ENCODE results near the gene SMARCD1. TPM values are rescaled to one million over a fixed set of nuclear protein-coding genes. Genes with fewer than 3 reads are reported as not detected.
A peak's percentile ranks its signal among the peaks of the same experiment; 100 is the strongest.

The SMARCD1 gene
- total and polyA plus RNA-seq, 3 experiments from 2014 or later: 16.1 to 78.2 (median 72.3) TPM

DNA sequence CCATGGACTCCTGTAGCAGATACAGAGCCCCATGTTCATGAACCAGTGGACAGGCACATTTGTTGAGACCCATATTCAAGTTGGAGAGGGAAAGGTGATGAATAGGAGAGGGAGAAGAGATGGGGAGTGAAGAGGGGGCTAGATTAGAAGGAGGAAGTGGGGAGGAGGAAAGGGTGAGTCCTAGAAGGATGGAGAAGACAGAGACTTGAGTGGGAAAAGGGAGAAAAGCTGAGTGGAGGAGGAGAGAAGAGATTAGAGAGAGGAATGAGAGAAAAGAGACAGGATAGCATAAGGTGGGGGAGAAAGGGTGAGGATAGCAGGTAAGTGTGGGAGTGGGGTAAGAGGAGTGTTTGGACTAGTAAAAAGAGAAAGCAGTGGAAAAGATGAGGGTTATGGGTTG, 32.6 kb upstream of the SMARCD1 start:
- peaks cover 2 to 7% (median 2%) of the 10 kb centered on the region in 3 donors for H3K36me3 Mint-ChIP-seq
- peaks cover 15% of the 10 kb centered on the region for H3K4me1 ChIP-seq (ENCODE audit: insufficient read depth, low read length)
- H3K27me3 Mint-ChIP-seq: peaks cover 52 to 53% of the 10 kb centered on the region in 2 donors
- H3K27me3 ChIP-seq (ENCODE audit: insufficient read depth, low read length, poor library complexity, severe bottlenecking): peaks cover 27% of the 10 kb centered on the region
- H3K27ac ChIP-seq (ENCODE audit: low read depth, low read length): no peak overlapping the region
- no peaks in the 10 kb centered on the region for H3K9me3 Mint-ChIP-seq
- H3K4me3 Mint-ChIP-seq: no peak overlapping the region
- no peaks in the 10 kb centered on the region for H3K9me3 ChIP-seq (ENCODE audit: low read length)
- H3K4me1 Mint-ChIP-seq: peaks cover 16 to 18% (median 18%) of the 10 kb centered on the region in 3 donors
- ChIA-PET POLR2A (no interaction called here), CTCF (interaction anchor here (0.7 to 1.6 kb wide), 3 partner anchors 11 to 18 kb away, joined by 3 to 4 read pairs (median 3); no protein-coding TSS in a partner anchor)
- H3K4me3 ChIP-seq (ENCODE audit: low read length): no peak overlapping the region
- no peak overlapping the region for H3K27ac Mint-ChIP-seq
- no peak for DNase-seq
- no peaks in the 10 kb centered on the region for H3K36me3 ChIP-seq (ENCODE audit: insufficient read depth, low read length)

DNA sequence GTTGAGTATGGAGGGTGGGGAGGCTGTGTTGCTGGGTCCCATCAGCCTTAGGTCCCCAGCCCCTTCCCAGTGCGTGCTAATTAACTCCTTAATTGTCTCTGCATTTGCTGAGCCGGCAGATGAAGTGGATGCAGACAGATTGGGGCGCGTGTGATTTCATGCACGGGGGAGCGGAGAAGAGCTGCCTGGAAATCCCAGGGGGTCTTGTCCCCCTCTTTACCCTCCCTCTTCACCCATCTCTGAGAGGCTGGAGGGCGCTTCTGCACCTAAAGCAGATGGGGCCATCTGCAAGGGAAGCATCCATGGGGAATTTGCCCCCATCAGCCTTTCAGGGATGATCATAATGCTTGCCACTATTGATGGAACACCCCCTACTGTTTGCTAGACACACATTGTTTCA, 32.2 kb upstream of the SMARCD1 start:
- H3K27ac ChIP-seq (ENCODE audit: low read depth, low read length): no peak overlapping the region
- Mint-ChIP-seq H3K27me3 (peaks cover 52% of the 10 kb centered on the region in 2 donors), H3K9me3 (no peaks in the 10 kb centered on the region), H3K36me3 (peaks cover 2 to 7% (median 2%) of the 10 kb centered on the region in 3 donors), H3K4me3 (no peak overlapping the region), H3K4me1 (peaks cover 16 to 18% (median 18%) of the 10 kb centered on the region in 3 donors), H3K27ac (peak overlapping the region in 1 of 8 donors; percentile 29)
- H3K27me3 ChIP-seq (ENCODE audit: insufficient read depth, low read length, poor library complexity, severe bottlenecking): peaks cover 27% of the 10 kb centered on the region
- POLR2A ChIA-PET: no interaction called here
- H3K4me1 ChIP-seq (ENCODE audit: insufficient read depth, low read length): peaks cover 15% of the 10 kb centered on the region
- H3K4me3 ChIP-seq (ENCODE audit: low read length): no peak overlapping the region
- CTCF ChIA-PET: interaction anchor here (0.7 to 1.6 kb wide), 3 partner anchors 10 to 18 kb away, joined by 3 to 4 read pairs (median 3); no protein-coding TSS in a partner anchor
- no peaks in the 10 kb centered on the region for H3K36me3 ChIP-seq (ENCODE audit: insufficient read depth, low read length)
- DNase-seq: no peak
- no peaks in the 10 kb centered on the region for H3K9me3 ChIP-seq (ENCODE audit: low read length)

DNA sequence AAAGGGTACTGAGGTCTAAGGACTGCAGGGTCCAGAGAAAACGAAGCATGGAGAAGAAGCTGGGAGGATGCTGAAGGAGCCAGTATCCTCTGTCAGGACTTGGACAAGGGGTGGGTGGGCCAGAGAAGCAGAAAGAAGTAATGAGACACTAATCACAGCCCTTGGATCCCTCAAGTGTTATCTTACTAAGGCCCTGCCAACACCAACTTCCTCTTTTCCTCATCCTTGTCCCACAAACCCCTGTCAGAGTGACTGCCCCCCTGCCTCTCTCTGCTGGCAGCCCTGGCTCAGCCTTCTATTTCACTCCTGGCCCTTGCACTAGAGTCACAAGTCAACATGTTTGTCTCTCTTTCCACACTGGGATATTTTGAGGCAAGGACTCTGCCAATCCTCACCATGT, 31.6 kb upstream of the SMARCD1 start:
- Histone ChIP-seq H3K4me1 (ENCODE audit: insufficient read depth, low read length) (peaks cover 15% of the 10 kb centered on the region), H3K4me3 (ENCODE audit: low read length) (no peak overlapping the region), H3K27ac (ENCODE audit: low read depth, low read length) (no peak overlapping the region), H3K9me3 (ENCODE audit: low read length) (no peaks in the 10 kb centered on the region), H3K27me3 (ENCODE audit: insufficient read depth, low read length, poor library complexity, severe bottlenecking) (peaks cover 27% of the 10 kb centered on the region), H3K36me3 (ENCODE audit: insufficient read depth, low read length) (no peaks in the 10 kb centered on the region)
- CTCF ChIA-PET: interaction anchor here (0.7 to 3.6 kb wide), 4 partner anchors 10 to 86 kb away, joined by 3 to 41 read pairs (median 4); no protein-coding TSS in a partner anchor
- POLR2A ChIA-PET: no interaction called here
- no peak for DNase-seq
- Mint-ChIP-seq H3K9me3 (no peaks in the 10 kb centered on the region), H3K27ac (no peak overlapping the region), H3K4me1 (peaks cover 16 to 23% (median 18%) of the 10 kb centered on the region in 3 donors), H3K36me3 (peaks cover 2 to 7% (median 2%) of the 10 kb centered on the region in 3 donors), H3K27me3 (peaks cover 55 to 56% of the 10 kb centered on the region in 2 donors), H3K4me3 (peak overlapping the region in 1 of 7 donors; percentile 44)

DNA sequence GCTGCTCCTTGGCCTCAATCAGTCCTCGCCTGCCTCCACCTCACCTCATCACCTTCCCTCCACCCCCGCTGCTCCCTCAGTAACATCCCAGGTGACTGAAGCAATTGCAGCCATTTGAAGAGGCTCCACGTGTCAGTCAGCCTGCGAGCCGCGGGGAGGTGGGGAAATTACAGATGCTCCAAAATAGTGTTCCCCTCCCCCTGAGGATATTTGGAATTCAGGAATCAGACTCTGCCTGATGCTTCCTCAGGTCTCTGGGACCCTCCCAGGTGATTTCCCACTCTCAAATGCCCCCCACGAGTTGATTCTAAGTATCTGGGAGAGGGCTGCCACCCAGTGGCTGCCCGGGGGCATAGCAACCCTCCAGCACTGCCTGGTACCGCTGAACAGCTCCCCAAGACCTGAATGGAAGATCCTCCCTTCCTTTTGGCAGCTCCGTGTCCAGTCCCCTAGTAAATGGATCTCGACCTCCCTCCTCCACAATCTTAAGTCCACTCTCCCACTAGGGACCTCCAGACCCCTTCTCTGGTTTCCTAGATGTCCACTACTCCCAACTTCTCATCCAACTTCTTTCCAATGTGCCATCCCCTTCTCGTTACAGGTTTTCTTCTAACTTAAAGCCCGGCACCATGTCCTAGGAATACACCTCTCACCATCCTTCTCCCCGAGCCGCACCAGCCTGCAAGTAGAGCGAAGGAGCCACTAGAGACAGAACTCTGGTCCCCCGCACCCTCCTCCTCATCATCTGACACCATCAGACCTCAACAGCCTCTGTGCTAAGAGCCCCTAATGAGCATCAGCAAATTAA, 29.1 kb upstream of the SMARCD1 start:
- peaks cover 27 to 48% (median 32%) of the 10 kb centered on the region in 3 donors for H3K4me1 Mint-ChIP-seq
- peak; percentile 34 to 68 (median 38) for DNase-seq
- no peaks in the 10 kb centered on the region for H3K9me3 Mint-ChIP-seq
- H3K27me3 Mint-ChIP-seq: peaks cover 51 to 55% of the 10 kb centered on the region in 2 donors
- POLR2A ChIA-PET: interaction anchor here (1.3 kb wide), 1 partner anchor 13 kb away, joined by 3 read pairs; no protein-coding TSS in a partner anchor
- peak overlapping the region; percentile 44 for H3K4me3 ChIP-seq (ENCODE audit: low read length)
- peaks cover 0 to 2% (median 2%) of the 10 kb centered on the region in 3 donors for H3K36me3 Mint-ChIP-seq
- peaks cover 33% of the 10 kb centered on the region for H3K4me1 ChIP-seq (ENCODE audit: insufficient read depth, low read length)
- no peaks in the 10 kb centered on the region for H3K9me3 ChIP-seq (ENCODE audit: low read length)
- H3K27ac ChIP-seq (ENCODE audit: low read depth, low read length): no peak overlapping the region
- CTCF ChIA-PET: interaction anchor here (0.6 to 3.6 kb wide), 19 partner anchors 9 to 869 kb away, joined by 3 to 41 read pairs (median 4); partner anchors contain the start of gene RACGAP1
- peak overlapping the region; percentile 55 to 91 (median 74) for H3K4me3 Mint-ChIP-seq
- H3K27me3 ChIP-seq (ENCODE audit: insufficient read depth, low read length, poor library complexity, severe bottlenecking): peaks cover 19% of the 10 kb centered on the region
- no peaks in the 10 kb centered on the region for H3K36me3 ChIP-seq (ENCODE audit: insufficient read depth, low read length)
- H3K27ac Mint-ChIP-seq: peak overlapping the region in 1 of 8 donors; percentile 90

DNA sequence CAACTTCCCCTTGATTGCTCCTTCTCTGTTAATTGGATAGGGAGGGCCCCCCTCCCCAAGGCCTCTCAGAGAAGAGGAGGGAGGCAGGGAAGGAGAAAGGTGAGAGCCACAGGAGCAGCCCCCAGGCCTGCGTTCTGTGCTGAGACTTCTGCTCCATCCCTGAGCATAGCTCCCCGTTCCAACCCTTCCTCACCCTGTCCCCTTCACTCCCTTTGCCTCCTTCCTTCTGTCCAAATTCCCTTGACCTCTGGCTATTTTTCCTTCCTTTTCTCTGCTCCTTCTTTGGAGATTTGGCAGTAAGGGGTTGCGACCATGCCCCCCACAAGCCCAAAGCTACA, 28.5 kb upstream of the SMARCD1 start:
- ChIA-PET POLR2A (interaction anchor here (1.3 kb wide), 1 partner anchor 13 kb away, joined by 3 read pairs; no protein-coding TSS in a partner anchor), CTCF (interaction anchor here (0.6 to 3.6 kb wide), 16 partner anchors 9 to 188 kb away, joined by 3 to 41 read pairs (median 4); partner anchors contain the start of gene RACGAP1)
- DNase-seq: no peak
- peaks cover 50 to 52% of the 10 kb centered on the region in 2 donors for H3K27me3 Mint-ChIP-seq
- Histone ChIP-seq H3K4me3 (ENCODE audit: low read length) (peak overlapping the region; percentile 59), H3K4me1 (ENCODE audit: insufficient read depth, low read length) (peaks cover 33% of the 10 kb centered on the region), H3K36me3 (ENCODE audit: insufficient read depth, low read length) (no peaks in the 10 kb centered on the region), H3K27ac (ENCODE audit: low read depth, low read length) (no peak overlapping the region), H3K27me3 (ENCODE audit: insufficient read depth, low read length, poor library complexity, severe bottlenecking) (peaks cover 19% of the 10 kb centered on the region), H3K9me3 (ENCODE audit: low read length) (no peaks in the 10 kb centered on the region)
- peaks cover 0 to 2% (median under 1%) of the 10 kb centered on the region in 3 donors for H3K36me3 Mint-ChIP-seq
- H3K4me3 Mint-ChIP-seq: peak overlapping the region in 5 of 7 donors; percentile 83 to 93 (median 88)
- H3K4me1 Mint-ChIP-seq: peaks cover 27 to 54% (median 32%) of the 10 kb centered on the region in 3 donors
- H3K9me3 Mint-ChIP-seq: no peaks in the 10 kb centered on the region
- peak overlapping the region in 1 of 8 donors; percentile 57 for H3K27ac Mint-ChIP-seq

DNA sequence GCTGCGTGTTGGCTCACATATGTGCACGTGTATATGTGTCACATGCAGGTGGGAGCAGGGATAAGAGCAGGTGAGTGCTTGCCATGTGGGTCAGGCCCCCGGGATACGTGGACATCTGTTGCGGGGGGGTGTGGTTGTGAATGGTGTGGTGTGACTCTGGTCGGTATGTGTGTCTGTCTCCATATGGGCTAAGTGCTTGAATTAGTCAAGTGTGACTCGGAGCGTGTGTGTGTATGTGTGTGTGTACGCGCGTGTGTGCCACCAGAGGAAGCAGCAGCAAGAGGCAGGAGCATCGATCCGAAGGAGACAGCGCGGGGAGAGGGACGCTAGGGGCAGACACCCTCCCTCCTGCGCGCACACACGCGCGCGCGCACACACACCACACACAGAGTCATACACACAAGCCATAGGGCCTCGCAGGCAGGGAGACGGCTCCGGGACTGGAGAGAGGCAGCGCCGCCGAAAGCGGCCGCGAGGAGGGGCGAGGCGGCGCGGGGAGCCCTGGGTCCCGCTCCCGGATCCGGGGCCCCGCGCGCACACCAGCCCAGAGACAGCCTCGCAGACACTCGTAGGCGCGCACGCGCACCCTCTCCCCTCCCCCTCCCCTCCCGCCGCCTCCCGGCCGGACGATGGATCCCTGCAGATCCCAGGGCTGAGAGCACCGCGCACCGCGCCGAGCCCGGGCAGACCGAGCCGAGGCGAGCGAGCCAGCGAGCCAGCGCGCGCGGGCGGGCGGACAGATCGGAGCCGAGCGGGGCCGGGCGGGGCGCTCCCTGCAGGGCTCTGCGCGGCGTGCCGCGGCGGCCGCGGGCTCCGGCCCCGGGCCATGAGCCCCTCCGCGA, 27.9 kb upstream of the SMARCD1 start, which contains the start of gene ASIC1:
TSS of gene ASIC1 (plus strand) at position 597 of the 842 bp plus-strand sequence. CDS start 1,171 bp downstream, outside the sequence.
- Histone ChIP-seq H3K27ac (ENCODE audit: low read depth, low read length) (no peak within 1 kb of the TSS), H3K4me3 (ENCODE audit: low read length) (peak within 1 kb of the TSS; percentile 59), H3K9me3 (ENCODE audit: low read length) (no peaks in the 10 kb centered on the region), H3K4me1 (ENCODE audit: insufficient read depth, low read length) (peaks cover 33% of the 10 kb centered on the region), H3K27me3 (ENCODE audit: insufficient read depth, low read length, poor library complexity, severe bottlenecking) (peaks cover 18% of the 10 kb centered on the region), H3K36me3 (ENCODE audit: insufficient read depth, low read length) (no peaks in the 10 kb centered on the region)
- ChIA-PET POLR2A (interaction anchor here (0.6 to 1.3 kb wide), 2 partner anchors 14 to 708 kb away, joined by 3 read pairs; no protein-coding TSS in a partner anchor), CTCF (interaction anchor here (1.2 to 5.4 kb wide), 8 partner anchors 13 to 90 kb away, joined by 3 to 47 read pairs (median 12); no protein-coding TSS in a partner anchor)
- Mint-ChIP-seq H3K4me1 (peaks cover 27 to 54% (median 32%) of the 10 kb centered on the region in 3 donors), H3K27me3 (peaks cover 46% of the 10 kb centered on the region in 2 donors), H3K27ac (peak within 1 kb of the TSS in 4 of 8 donors; percentile 12 to 73 (median 51)), H3K9me3 (no peaks in the 10 kb centered on the region), H3K4me3 (peak within 1 kb of the TSS; percentile 69 to 93 (median 88)), H3K36me3 (peaks cover 0 to 2% (median 0%) of the 10 kb centered on the region in 3 donors)
- DNase-seq: peak in 3 of 5 donors; percentile 12 to 68 (median 35)
